Measurements from ENCODE around the gene FOXL1.

FOXL1 gene

DNA sequence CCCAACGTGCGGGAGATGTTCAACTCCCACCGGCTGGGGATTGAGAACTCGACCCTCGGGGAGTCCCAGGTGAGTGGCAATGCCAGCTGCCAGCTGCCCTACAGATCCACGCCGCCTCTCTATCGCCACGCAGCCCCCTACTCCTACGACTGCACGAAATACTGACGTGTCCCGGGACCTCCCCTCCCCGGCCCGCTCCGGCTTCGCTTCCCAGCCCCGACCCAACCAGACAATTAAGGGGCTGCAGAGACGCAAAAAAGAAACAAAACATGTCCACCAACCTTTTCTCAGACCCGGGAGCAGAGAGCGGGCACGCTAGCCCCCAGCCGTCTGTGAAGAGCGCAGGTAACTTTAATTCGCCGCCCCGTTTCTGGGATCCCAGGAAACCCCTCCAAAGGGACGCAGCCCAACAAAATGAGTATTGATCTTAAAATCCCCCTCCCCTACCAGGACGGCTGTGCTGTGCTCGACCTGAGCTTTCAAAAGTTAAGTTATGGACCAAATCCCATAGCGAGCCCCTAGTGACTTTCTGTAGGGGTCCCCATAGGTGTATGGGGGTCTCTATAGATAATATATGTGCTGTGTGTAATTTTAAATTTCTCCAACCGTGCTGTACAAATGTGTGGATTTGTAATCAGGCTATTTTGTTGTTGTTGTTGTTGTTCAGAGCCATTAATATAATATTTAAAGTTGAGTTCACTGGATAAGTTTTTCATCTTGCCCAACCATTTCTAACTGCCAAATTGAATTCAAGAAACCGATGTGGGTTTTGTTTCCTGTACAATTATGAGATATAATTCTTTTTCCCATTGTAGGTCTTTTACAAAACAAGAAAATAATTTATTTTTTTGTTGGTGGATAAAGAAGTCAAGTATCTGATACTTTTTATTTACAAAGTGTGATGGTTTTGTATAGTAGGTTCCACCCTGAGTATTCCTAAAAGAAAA, 9.4 kb upstream of the FOXL1 start:
- DNase-seq: no peak

- DNase-seq: no peak
These were observed 8.5 kb upstream of the FOXL1 start for GRCh38 chr16:86569701-86570447.

DNA sequence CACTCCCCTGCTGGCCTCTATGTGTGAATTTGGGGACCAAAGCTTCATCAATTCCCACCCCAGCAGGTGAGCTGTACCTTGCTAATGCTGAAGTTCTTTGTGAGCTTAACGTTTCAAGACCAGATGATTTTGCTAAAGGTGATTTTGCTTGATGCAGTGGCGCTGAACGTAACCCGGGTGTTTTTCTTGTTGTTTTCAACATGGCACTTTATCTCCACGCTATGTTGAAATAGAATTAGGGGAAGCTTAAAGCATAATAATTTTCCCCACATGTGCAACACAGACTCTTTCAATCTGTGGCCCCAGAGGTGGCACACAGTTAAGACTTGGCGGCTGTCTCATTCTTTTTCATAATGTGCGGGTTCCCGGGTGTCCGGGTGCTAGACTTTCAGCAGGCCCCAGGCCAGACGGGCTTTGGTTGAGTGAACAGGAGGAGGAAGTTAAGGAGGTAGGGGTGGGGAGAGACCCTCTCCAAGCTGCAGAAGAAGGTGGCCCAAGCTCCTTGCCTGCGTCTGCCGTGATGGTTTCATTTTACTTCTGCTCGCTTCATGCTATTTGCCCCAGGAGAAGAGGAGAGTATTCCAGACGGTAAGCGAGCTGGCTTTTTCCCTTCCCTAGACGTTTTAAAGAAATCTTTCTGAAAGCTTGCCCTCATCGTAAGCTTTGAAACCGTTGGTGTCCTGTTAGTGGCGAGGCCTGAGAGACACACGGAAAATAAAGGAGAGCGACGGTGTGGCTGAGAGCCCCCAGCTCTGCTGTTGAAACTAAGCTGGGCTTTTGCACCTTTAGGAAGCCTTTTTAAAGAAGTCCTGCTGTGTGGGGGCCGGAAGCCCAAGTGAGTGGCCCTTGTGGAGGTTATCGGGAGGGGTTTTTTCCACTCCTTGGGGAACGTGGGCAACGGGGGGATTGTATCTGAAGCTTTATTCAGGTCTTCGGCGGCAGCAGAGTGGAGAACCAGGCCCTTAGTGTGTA, 7.5 kb upstream of the FOXL1 start:
- no peak for DNase-seq

- DNase-seq: no peak
These were observed 6.8 kb upstream of the FOXL1 start for GRCh38 chr16:86571530-86571915.

DNA sequence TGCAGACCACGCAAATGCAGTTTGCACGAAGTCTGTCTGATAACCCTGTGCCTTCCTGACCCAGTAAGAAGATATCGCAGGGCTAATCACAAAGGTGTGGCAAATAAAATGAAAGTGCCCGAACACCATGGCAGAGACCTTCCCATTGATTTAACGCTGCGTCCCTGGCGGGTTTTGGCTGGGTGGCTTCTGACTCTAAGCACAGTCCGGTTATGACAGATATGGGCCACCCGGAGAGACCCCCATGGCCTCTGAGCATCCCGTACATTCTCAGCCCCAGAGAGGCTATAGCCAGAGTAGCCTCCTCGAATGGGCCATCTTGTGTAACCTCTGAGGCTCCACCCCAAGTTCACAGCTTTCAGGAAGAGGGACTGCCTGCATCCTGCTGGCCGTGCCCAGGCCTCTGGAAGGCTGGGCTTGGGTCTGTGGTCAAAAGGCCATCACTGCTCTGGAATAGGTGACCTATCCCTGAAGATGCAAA, 6.3 kb upstream of the FOXL1 start:
- no peak for DNase-seq

DNA sequence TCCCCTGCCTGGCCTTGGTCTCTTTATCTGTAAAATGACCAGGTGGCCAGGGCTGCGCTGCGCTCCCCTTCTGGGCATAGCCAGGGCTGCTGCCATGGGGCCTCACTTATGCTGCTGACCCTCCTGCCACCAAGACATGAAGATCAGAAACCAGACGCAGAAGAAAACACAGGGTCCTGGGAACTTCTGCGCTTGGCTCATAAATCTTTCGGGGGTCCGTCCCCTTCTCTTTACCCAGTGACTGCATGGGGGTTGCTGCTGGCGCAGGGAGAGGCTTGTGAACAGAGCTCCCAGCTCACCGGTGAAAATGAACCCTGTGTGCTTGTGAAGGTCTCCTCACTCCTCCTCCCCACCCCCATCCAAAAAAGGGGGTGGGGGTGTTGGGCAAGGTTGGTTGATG, 5.7 kb upstream of the FOXL1 start:
- DNase-seq: no peak

GRCh38 chr16:86573215-86573614, 5.1 kb upstream of the FOXL1 start:
- DNase-seq: no peak

DNA sequence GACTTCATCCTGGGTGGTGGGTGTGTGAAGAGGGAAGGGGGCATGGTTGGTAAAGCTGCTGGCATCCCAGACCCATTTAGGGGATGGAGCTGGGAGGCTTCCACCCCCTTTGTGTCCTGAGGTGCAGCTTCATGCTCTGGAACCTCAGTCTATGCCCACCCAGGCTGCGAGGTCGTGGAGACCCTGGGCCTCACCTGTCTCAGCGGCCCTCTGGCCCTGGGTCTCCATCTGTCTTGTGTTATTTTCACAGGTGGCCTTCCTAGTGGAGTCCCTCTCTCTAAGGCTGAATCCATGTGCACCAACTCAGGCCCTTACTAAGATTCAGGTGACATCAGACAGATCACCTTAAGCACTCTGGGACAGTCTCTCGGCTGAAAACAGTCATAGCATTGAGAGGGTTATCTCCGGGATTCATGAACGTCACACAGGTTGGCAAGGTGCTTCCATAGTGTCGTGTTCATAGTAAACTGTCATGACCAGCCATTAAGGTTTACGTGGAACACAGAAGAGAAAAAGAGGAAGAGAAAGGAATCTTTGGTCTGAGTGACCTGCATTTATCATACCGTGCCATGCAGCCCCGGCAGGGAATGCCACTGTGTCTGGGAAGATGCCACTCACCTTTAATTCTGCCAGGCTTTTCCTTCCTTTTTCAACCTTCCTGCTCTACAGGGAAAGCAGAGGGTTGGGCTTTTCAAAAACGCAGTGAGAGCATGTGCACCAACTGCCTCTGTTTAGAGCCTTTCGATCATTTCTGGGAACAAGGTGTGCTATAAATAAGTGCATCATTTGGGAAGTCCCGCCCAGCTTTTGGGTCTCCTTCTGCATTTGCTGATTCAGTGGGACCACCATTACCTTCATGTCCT, 4.5 kb upstream of the FOXL1 start:
- no peak for DNase-seq

DNA sequence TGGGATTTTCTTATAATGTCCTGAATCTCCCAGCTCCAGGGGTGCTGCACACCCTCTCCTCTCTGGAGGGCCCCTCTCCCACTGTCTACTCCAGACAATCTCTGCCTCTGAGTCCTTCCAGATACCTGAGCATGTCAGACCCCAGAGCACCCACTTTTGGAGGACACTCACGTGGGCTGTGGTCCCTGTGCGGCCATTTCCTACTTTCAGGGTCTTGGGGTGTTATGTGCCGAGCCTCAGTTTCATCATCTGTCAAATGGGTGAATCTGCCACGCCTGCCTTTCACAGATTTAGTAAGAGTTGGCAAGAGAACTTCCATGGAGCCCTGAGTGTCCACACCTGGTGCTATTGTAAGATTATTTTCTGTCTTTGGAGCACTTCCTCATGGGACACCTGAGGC, 3.7 kb upstream of the FOXL1 start:
- DNase-seq: no peak

DNA sequence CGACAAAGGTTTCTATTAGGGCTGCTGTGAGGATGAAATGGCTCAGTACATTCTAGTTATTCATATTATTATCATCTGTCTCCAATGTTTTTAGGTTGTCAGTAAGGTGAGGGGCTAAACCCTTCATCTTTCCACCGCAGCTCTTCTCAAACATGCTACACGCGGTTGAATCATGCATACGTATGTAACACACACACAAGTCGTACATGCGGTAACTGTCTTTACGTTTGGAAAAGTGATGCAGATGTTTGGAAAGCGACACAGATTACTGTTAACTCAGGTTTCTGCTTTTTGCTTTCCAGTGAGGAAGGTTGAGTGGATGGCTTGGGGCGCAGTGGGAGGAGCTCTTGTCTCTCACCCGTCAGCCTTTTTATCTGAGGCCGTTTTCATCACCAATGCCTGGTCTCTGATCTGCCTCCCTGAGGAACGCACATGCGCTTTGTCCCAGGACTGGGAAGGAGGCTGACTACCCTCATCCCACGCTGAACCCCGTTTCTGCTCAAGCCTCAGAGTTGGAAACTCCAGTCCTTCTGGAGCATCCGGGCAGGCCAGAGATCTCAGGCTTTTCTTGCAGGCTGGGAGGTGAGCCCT, 3.2 kb upstream of the FOXL1 start:
- no peak for DNase-seq

GRCh38 chr16:86575754-86576557, 2.4 kb upstream of the FOXL1 start:
- peak; percentile 70 for DNase-seq

DNA sequence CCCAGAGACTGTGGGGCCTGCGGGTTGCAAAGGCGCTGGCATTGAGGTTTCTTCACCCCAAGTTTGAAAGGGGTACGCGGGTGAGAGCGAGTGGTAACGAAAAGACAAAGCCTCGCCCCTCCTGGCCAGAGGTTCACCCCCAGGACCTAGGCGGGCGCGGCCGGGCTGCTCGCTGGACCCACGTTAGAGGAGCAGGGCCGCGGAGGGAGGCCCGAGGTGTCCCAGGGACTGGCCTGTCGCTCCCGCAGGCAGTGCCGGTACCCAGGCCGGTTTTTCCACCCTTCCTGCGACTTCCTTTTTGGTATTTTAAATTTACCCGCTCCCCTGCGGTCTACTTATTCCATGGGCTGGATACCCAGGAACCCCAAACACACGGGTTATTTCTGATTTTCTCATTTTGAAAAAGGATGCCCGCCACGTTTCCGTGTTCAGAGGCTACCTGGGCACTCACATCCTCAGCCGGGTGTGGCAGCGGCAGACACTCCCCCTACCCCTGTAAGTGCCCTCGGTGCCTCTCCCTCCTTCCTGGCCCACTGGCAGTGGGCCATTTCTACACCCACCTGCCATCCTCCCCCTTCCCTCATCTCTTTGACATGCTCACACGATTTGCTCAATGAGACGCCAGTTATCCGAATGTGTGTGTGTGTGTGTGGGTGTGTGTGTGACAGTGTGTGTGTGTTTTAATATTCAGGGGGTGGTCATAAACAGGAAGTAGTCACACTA, 1.6 kb upstream of the FOXL1 start:
- no peak for DNase-seq

DNA sequence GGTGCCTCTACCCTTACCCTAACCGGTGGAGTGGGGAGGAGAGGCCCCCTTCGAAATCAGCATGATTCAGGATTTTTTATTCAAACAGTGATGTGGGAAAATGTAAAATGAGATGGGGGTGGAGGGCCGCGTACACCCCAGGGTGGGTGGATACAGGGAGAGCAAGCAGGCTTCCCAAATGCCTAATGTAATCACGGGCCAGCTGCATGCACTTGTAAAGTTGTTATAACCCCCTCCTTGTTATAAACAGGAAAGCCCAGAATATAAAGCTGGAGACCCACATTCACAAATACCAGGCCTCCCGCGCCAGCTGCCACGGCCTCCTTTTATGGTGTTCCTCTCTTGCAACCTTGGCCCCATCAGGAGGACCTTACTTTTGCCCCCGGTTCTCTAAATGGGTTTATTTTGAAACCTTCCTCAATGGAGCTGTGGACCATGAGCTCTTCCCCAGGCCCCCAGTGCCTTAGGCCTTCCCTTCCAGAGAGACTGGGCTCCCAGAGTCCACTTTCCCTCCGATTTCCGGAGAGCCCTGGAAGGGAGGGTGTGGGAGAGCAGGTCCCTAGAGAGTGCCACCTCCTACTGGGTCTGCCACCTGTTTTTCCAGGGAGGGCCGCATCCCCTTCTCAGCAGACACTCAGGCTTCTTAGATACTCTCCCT, 906 bp upstream of the FOXL1 start:
- no peak for DNase-seq

GRCh38 chr16:86578611-86579267, 390 bp downstream of the FOXL1 start:
- no peak for DNase-seq

DNA sequence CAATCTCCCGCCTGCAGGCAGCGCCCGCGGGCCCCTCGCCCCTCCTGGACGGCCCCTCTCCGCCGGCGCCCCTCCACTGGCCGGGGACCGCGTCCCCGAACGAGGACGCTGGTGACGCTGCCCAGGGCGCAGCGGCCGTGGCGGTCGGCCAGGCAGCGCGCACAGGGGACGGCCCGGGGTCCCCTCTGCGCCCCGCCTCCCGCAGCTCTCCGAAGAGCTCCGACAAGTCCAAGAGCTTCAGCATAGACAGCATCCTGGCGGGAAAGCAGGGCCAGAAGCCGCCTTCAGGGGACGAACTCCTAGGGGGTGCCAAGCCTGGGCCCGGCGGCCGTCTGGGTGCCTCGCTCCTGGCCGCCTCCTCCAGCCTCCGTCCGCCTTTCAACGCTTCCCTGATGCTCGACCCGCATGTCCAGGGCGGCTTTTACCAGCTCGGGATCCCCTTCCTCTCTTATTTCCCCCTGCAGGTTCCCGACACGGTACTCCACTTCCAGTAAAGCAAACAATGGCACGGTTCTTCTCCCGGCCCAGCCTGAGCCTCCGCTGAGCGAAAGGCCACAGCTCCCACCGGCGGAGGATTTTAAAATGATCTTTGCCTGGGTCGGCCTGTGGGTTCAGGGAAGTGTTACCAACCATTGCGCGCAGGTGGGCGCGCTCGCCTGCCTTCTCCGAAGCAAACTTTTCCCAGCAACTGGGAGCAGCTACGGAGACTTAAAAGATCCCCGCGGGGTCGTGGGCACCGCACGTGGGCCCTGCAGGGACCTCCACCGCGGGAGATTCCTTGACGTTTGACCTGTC, 1.1 kb downstream of the FOXL1 start:
- DNase-seq: no peak

DNA sequence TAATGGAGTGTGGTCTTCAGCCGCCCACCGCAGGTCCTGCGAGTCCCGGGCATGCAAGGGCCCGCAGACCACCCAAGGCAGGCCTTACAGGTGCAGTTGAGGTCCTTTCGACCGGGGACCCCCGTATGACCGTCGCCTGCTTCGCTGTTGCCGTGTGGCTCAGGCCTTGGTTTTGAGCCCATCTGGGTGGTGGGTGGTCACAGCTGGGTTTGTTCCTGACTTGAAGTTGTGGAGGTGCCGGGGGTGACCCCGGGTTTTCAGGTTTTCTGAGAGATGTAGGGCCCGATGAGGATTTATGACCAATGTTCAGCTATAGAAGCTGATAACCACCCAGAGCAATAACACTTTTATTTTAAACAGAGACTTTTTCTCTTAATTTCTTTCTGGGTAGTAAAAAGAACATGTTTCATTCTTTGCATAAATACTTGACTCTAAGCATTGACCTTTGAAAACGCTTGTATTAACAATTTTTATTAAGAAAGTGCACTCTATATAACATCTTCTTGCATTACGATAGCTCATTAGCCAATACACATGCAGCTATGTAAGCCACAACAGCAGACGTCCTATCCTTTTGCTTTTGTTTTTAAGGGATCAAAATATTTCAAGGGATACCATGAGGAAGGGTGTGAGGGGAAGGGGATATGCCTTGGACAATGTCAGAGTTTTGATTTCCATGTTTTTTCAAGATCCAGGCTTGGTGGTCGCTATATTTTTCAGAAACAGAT, 1.9 kb downstream of the FOXL1 start:
- no peak for DNase-seq

DNA sequence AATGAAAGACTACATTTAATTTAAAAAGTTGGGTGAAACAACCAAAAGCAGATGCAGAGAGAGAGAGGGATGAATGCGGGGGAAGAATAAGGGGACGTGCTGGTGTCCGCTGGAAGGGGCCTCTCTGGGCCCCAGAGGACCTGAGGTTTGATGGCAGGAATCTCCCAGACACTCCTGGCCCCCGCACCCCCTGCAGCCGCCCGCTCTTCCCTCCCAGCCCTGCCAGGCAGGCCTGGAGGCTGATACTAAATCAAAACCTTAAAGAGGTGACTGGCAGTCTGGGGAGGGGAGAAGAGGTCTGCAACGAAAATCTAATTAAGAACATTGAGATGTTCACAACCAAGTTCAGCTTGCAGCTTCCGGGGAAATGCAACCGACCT, 2.4 kb downstream of the FOXL1 start:
- DNase-seq: no peak
